ENCODE measurements around the gene GJC1. TPM values are rescaled to one million over a fixed set of nuclear protein-coding genes. Genes with fewer than 3 reads are reported as not detected.

The GJC1 gene
- total RNA-seq, 1 donor = 10.5 TPM

- DNase-seq (ENCODE audit: insufficient read length, low spot score, missing footprints) = peak; percentile 29
- Histone ChIP-seq H3K27me3 (ENCODE audit: insufficient read depth, low read length) (peaks cover 14% of the 10 kb centered on the region), H2AFZ (ENCODE audit: low read length) (no peak overlapping the region)
Observed at GRCh38 chr17:44754276-44754675, 75.8 kb downstream of the GJC1 start.

GRCh38 chr17:44752953-44753861, 76.9 kb downstream of the GJC1 start:
- no peaks in the 10 kb centered on the region for H3K9me3 ChIP-seq (ENCODE audit: low read depth, low read length)
- H3K79me2 ChIP-seq (ENCODE audit: insufficient read depth, low read length) = no peaks in the 10 kb centered on the region
- peak; percentile 62 for DNase-seq (ENCODE audit: insufficient read length, low spot score, missing footprints)
- no peaks in the 10 kb centered on the region for H3K4me1 ChIP-seq (ENCODE audit: insufficient read depth, low read length)
- no peak overlapping the region for H3K4me3 ChIP-seq (ENCODE audit: insufficient read depth, low read length)
- no peak overlapping the region for H2AFZ ChIP-seq (ENCODE audit: low read length)
- H3K4me2 ChIP-seq (ENCODE audit: insufficient read depth, low read length) = no peak overlapping the region
- H3K27ac ChIP-seq (ENCODE audit: low read depth, low read length) = no peak overlapping the region
- no peak for TF ChIP-seq CTCF (IDR thresholded peaks at IDR 0.05; ENCODE audit: extremely low read depth, low read depth, low read length)
- peaks cover 6% of the 10 kb centered on the region for H3K36me3 ChIP-seq (ENCODE audit: insufficient read depth, low read length)
- peaks cover 9% of the 10 kb centered on the region for H3K27me3 ChIP-seq (ENCODE audit: insufficient read depth, low read length)
- no peaks in the 10 kb centered on the region for H4K20me1 ChIP-seq (ENCODE audit: insufficient read depth, low read length)

More at GRCh38 chr17:44754276-44754675, 75.8 kb downstream of the GJC1 start:
- no peak overlapping the region for H3K4me3 ChIP-seq (ENCODE audit: insufficient read depth, low read length)
- H3K27ac ChIP-seq (ENCODE audit: low read depth, low read length) = no peak overlapping the region
- no peak for TF ChIP-seq CTCF (IDR thresholded peaks at IDR 0.05; ENCODE audit: extremely low read depth, low read depth, low read length)
- peaks cover 6% of the 10 kb centered on the region for H3K36me3 ChIP-seq (ENCODE audit: insufficient read depth, low read length)
- no peaks in the 10 kb centered on the region for H3K9me3 ChIP-seq (ENCODE audit: low read depth, low read length)
- H4K20me1 ChIP-seq (ENCODE audit: insufficient read depth, low read length) = no peaks in the 10 kb centered on the region
- H3K79me2 ChIP-seq (ENCODE audit: insufficient read depth, low read length) = no peaks in the 10 kb centered on the region
- no peaks in the 10 kb centered on the region for H3K4me1 ChIP-seq (ENCODE audit: insufficient read depth, low read length)
- H3K4me2 ChIP-seq (ENCODE audit: insufficient read depth, low read length) = no peak overlapping the region

- no peaks in the 10 kb centered on the region for H3K27me3 ChIP-seq (ENCODE audit: insufficient read depth, low read length)
- no peak overlapping the region for H3K4me3 ChIP-seq (ENCODE audit: insufficient read depth, low read length)
- no peak overlapping the region for H2AFZ ChIP-seq (ENCODE audit: low read length)
- no peak overlapping the region for H3K4me2 ChIP-seq (ENCODE audit: insufficient read depth, low read length)
- H3K36me3 ChIP-seq (ENCODE audit: insufficient read depth, low read length) = peaks cover 10% of the 10 kb centered on the region
- no peaks in the 10 kb centered on the region for H3K79me2 ChIP-seq (ENCODE audit: insufficient read depth, low read length)
- no peak for TF ChIP-seq CTCF (IDR thresholded peaks at IDR 0.05; ENCODE audit: extremely low read depth, low read depth, low read length)
- no peaks in the 10 kb centered on the region for H4K20me1 ChIP-seq (ENCODE audit: insufficient read depth, low read length)
- H3K9me3 ChIP-seq (ENCODE audit: low read depth, low read length) = no peaks in the 10 kb centered on the region
- H3K27ac ChIP-seq (ENCODE audit: low read depth, low read length) = no peak overlapping the region
- H3K4me1 ChIP-seq (ENCODE audit: insufficient read depth, low read length) = no peaks in the 10 kb centered on the region
- no peak for DNase-seq (ENCODE audit: insufficient read length, low spot score, missing footprints)
Observed at GRCh38 chr17:44751806-44752205, 78.3 kb downstream of the GJC1 start.

- no peak for TF ChIP-seq CTCF (IDR thresholded peaks at IDR 0.05; ENCODE audit: extremely low read depth, low read depth, low read length)
- Histone ChIP-seq H3K27ac (ENCODE audit: low read depth, low read length) (no peak overlapping the region), H3K4me3 (ENCODE audit: insufficient read depth, low read length) (no peak overlapping the region), H2AFZ (ENCODE audit: low read length) (no peak overlapping the region), H3K4me1 (ENCODE audit: insufficient read depth, low read length) (no peaks in the 10 kb centered on the region), H3K79me2 (ENCODE audit: insufficient read depth, low read length) (no peaks in the 10 kb centered on the region), H3K4me2 (ENCODE audit: insufficient read depth, low read length) (no peak overlapping the region), H3K36me3 (ENCODE audit: insufficient read depth, low read length) (peaks cover 10% of the 10 kb centered on the region), H4K20me1 (ENCODE audit: insufficient read depth, low read length) (no peaks in the 10 kb centered on the region), H3K27me3 (ENCODE audit: insufficient read depth, low read length) (no peaks in the 10 kb centered on the region), H3K9me3 (ENCODE audit: low read depth, low read length) (no peaks in the 10 kb centered on the region)
- peak; percentile 76 for DNase-seq (ENCODE audit: insufficient read length, low spot score, missing footprints)
Observed at GRCh38 chr17:44751331-44751730, 78.8 kb downstream of the GJC1 start.
